ENCODE data around the gene MOSMO.
"Not testable (repeated sequence)": the region's sequence is repeated elsewhere in the genome, so short reads cannot be mapped to it uniquely, and the experiment has no call there.

Gene MOSMO

GRCh38 chr16:22098405-22099255 lies 90.7 kb downstream of the MOSMO start:
- peak; percentile 82 for DNase-seq

DNA sequence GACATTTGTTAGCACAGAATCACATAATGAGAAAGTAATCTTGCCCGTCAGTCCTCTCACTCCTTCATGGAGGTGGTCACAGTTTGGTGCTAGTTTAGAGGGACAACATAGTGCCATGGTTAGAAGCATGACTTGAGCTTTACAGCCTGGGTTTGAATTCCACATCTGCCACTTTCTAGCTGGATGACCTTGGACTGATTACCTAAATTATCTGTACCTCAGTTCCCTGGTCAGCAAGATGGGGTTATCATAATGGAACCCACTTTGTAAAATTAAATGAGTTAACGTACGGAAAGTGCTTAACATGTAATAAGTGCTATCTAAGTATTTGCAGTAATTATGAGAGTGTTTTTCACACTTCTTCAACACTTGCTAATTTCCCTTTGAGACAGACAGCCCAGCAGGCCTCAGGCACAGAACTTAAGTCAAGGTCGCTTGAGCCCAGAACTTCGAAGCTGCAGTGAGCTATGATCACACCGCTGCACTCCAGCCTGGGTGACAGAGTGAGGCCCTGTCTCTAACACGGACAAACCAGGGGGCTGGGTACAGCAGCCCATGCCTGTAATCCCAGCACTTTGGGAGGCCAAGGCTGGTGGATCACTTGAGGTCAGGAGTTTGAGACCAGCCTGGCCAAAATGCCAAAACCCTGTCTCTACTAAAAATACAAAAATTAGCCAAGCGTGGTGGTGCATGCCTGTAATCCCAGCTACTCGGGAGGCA lies 91.5 kb downstream of the MOSMO start:
- no peak for DNase-seq

GRCh38 chr16:22103441-22103840 lies 95.5 kb downstream of the MOSMO start:
- no peak for DNase-seq

DNA sequence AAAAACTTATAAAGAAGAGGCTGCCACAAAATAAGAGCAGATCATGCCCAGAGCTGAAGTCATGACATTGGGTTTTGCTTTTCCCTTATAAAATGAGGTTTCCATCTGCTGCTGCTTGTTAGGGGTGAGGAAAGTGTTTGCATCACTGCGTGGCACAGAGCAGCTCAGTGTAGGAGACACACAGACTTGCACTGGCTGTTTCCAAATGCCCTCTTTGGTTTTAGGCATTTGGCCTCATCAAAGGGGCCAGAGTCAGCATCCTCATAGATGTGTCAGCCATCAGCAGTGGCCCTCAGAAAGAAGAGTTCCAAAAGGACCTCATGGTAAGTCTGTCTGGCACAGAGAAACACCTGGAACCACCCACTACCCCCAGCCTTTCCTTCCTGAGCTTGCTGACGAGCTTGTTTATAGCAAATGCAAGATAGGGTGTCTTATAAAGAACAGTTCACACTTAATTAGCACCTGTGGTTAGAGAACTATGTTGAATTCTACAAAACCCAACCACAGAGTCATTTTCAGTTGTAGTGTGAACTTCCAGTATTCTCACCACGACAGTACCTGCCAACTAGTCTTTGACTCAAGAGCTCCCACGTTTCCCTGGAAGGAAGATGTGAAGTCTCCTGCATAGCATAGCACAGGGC lies 101.5 kb downstream of the MOSMO start:
- DNase-seq: no peak

GRCh38 chr16:22111629-22112028 lies 103.7 kb downstream of the MOSMO start:
- DNase-seq: not testable (repeated sequence)

GRCh38 chr16:22116095-22116700 lies 108.3 kb downstream of the MOSMO start:
- DNase-seq: no peak

GRCh38 chr16:22117609-22118008 lies 109.7 kb downstream of the MOSMO start:
- DNase-seq: no peak

DNA sequence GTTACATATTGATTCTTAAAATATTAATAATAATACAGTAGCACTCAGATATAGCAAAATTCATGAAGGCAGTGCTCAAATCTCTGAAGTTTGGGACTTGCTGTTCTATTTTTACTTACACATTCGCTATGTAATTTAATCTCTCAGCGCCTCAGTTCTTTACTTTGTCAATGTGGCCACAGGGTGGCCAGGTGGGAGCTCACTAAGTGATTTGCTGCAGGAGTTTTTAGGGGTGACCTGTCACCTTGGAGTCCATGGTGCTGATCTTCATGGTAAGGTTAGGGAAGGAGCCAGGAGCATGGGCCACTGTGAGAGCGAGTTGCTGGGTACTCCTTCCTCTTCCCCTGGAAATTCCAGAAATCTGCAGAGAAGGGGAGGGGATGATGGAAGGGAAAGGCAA lies 112.5 kb downstream of the MOSMO start:
- no peak for DNase-seq

GRCh38 chr16:22122239-22122638 lies 114.3 kb downstream of the MOSMO start:
- DNase-seq: no peak

GRCh38 chr16:22123146-22123545 lies 115.2 kb downstream of the MOSMO start:
- no peak for DNase-seq

- no peak for DNase-seq
These were observed 116.0 kb downstream of the MOSMO start for GRCh38 chr16:22123759-22124490.

DNA sequence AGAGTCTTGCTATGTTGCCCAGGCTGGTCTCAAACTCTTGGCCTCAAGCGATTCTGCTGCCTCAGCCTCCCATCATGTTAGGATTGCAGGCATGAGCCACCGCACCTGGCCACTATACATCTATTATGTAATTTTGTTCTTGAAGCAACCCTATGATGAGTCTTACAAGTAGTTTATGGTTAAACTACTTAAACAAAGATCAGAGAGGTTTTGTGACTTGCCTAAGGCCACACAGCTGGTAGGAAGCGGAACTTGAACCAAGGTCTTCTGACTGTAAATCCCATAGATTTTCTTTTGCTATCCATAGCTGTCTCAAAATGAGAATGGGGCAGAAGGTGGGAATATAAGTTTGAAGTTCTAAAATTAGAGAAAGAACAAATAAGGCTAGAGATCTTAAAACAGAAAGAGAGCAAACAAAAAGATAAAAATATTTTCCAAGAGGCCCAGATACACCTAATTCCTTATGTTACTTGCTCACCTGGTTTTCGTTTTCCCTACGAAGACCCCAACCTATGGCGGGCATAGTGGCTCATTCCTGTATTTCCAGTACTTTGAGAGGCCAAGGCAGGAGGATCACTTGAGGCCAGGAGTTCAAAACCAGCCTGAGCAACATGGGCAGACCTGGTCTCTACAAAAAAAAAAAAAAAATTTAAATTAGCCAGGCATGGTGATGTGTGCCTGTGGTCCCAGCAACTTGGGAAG lies 116.8 kb downstream of the MOSMO start:
- DNase-seq: no peak

GRCh38 chr16:22126037-22126558 lies 118.2 kb downstream of the MOSMO start:
- DNase-seq: no peak

DNA sequence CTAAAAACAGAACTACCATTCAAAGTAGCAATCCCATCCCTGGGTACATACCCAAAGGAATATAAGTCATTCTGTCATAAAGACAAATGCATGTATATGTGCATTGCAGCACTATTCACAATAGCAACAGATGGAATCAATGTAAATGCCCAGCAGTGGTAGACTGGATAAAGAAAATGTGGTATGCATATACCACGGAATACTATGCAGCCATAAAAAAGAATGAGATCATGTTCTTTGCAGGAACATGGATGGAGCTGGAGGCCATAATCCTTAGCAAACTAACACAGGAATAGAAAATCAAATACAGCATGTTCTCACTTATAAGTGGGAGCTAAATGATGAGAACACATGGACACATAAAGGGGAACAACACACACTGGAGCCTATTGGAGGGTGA lies 120.6 kb downstream of the MOSMO start:
- DNase-seq: not testable (repeated sequence)

GRCh38 chr16:22130528-22130927 lies 122.6 kb downstream of the MOSMO start:
- DNase-seq: no peak

DNA sequence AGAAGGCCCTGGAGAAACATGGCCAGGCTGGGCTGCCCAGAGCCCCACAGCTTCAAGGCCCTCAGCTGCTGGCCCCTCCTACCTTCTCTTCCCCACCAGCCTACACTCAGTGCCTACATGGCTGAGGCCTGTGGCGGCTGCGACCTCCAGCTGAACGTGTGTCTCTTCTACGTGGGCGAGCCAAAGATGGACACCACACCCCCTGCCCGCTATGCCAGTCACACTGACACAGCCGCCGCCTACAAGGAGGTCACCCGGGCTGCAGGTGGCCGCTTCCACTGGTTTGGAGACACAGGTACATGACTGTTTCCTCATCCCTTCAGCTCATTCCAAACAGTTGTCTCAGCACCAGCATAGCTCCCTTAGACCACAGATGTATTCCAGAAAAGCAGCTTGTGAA lies 124.9 kb downstream of the MOSMO start:
- DNase-seq: no peak

Measured in NCI-H510A treated with DMSO at 0.1 percent for 48 hours (cell line).